H9 (cell line): ENCODE results near the gene MST1R. TPM values are rescaled to one million over a fixed set of nuclear protein-coding genes. Genes with fewer than 3 reads are reported as not detected.

Experiments used
- DNase-seq: peaks from one replicate; pipeline ENCODE4 v3.0.0-alpha.2; 2017
- H2AFZ ChIP-seq: one replicate; pipeline ENCODE4 v1.6.1; 2013; ENCODE audit warnings: mild to moderate bottlenecking, low read length, control low read depth, moderate library complexity
- H2AK5ac ChIP-seq: 2 replicates; pipeline ENCODE4 v1.6.1; 2013; ENCODE audit warnings: low read length, control low read depth, mixed read lengths; ENCODE audit not compliant: insufficient read length
- H2BK120ac ChIP-seq: one replicate; pipeline ENCODE4 v1.6.1; 2013; ENCODE audit warnings: low read depth, mild to moderate bottlenecking, low read length, control low read depth, inconsistent platforms; ENCODE audit not compliant: poor library complexity, severe bottlenecking
- H2BK12ac ChIP-seq: 2 replicates; pipeline ENCODE4 v1.6.1; 2013; ENCODE audit warnings: low read length, control low read depth, mixed read lengths, low read depth; ENCODE audit not compliant: insufficient read length
- H2BK15ac ChIP-seq: 2 replicates; pipeline ENCODE4 v1.6.1; 2013; ENCODE audit warnings: low read depth, low read length, control low read depth
- H2BK20ac ChIP-seq: one replicate; pipeline ENCODE4 v1.6.1; 2013; ENCODE audit warnings: low read depth, mild to moderate bottlenecking, low read length, control low read depth, inconsistent platforms; ENCODE audit not compliant: poor library complexity, severe bottlenecking
- H2BK5ac ChIP-seq: 2 replicates; pipeline ENCODE4 v1.6.1; 2013; ENCODE audit warnings: low read length, control low read depth, mixed read lengths; ENCODE audit not compliant: insufficient read length
- H3K14ac ChIP-seq: 2 replicates; pipeline ENCODE4 v1.6.1; 2013; ENCODE audit warnings: low read length, control low read depth; ENCODE audit not compliant: insufficient read depth
- H3K18ac ChIP-seq: 2 replicates; pipeline ENCODE4 v1.6.1; 2013; ENCODE audit warnings: low read depth, mild to moderate bottlenecking, mixed read lengths, low read length, control low read depth; ENCODE audit not compliant: insufficient read length
- H3K23ac ChIP-seq: 2 replicates; pipeline ENCODE4 v1.6.1; 2013; ENCODE audit warnings: low read length, control low read depth, mixed read lengths, low read depth; ENCODE audit not compliant: insufficient read length
- H3K23me2 ChIP-seq: 2 replicates; pipeline ENCODE4 v1.6.1; 2013; ENCODE audit warnings: low read depth, mild to moderate bottlenecking, mixed read lengths, low read length, control low read depth; ENCODE audit not compliant: insufficient read length, poor library complexity, severe bottlenecking
- H3K27ac ChIP-seq: 2 replicates; pipeline ENCODE4 v1.5.1; 2013; ENCODE audit warnings: low read length, control low read depth, mixed read lengths, low read depth; ENCODE audit not compliant: insufficient read length
- H3K27me3 ChIP-seq: 2 replicates; pipeline ENCODE4 v1.6.1; 2013; ENCODE audit warnings: low read length, control low read depth, inconsistent platforms; ENCODE audit not compliant: insufficient read depth
- H3K4ac ChIP-seq: 2 replicates; pipeline ENCODE4 v1.6.1; 2013; ENCODE audit warnings: low read depth, mild to moderate bottlenecking, control low read depth, inconsistent platforms, low read length, moderate library complexity
- H3K4me1 ChIP-seq: 2 replicates; pipeline ENCODE4 v1.6.1; 2013; ENCODE audit warnings: low read length, control low read depth, inconsistent platforms; ENCODE audit not compliant: insufficient read depth
- H3K4me2 ChIP-seq: 2 replicates; pipeline ENCODE4 v1.6.1; 2013; ENCODE audit warnings: low read length, control low read depth, mixed read lengths; ENCODE audit not compliant: insufficient read length, insufficient read depth
- H3K56ac ChIP-seq: 2 replicates; pipeline ENCODE4 v1.6.1; 2013; ENCODE audit warnings: low read depth, mild to moderate bottlenecking, mixed read lengths, low read length, control low read depth; ENCODE audit not compliant: insufficient read length
- H3K79me1 ChIP-seq: 2 replicates; pipeline ENCODE4 v1.6.1; 2013; ENCODE audit warnings: low read depth, mild to moderate bottlenecking, moderate library complexity, low read length, control low read depth, inconsistent platforms; ENCODE audit not compliant: insufficient read depth, poor library complexity, severe bottlenecking
- H3K79me2 ChIP-seq: 2 replicates; pipeline ENCODE4 v1.6.1; 2013; ENCODE audit warnings: low read length, control low read depth, inconsistent platforms; ENCODE audit not compliant: insufficient read depth
- H3K9ac ChIP-seq: 2 replicates; pipeline ENCODE4 v1.6.1; 2013; ENCODE audit warnings: low read length, control low read depth, mixed read lengths; ENCODE audit not compliant: insufficient read length; ENCODE audit errors: extremely low read depth
- H3K9me3 ChIP-seq: one replicate; pipeline ENCODE4 v1.6.1; 2013; ENCODE audit warnings: low read depth, low read length, inconsistent platforms; ENCODE audit not compliant: control insufficient read depth
- H3T11ph ChIP-seq: one replicate; pipeline ENCODE4 v1.6.1; 2013; ENCODE audit warnings: mild to moderate bottlenecking, low read length, control low read depth, inconsistent platforms
- H4K20me1 ChIP-seq: one replicate; pipeline ENCODE4 v1.6.1; 2013; ENCODE audit not compliant: control insufficient read depth, insufficient read length, insufficient read depth
- H4K5ac ChIP-seq: 2 replicates; pipeline ENCODE4 v1.6.1; 2013; ENCODE audit warnings: low read depth, mild to moderate bottlenecking, mixed read lengths, low read length, control low read depth; ENCODE audit not compliant: insufficient read length
- H4K8ac ChIP-seq: replicated peaks from 2 replicates; pipeline ENCODE4 v1.6.1; 2013; ENCODE audit warnings: low read length, control low read depth, mixed read lengths, low read depth; ENCODE audit not compliant: insufficient read length
- H4K91ac ChIP-seq: 2 replicates; pipeline ENCODE4 v1.6.1; 2013; ENCODE audit warnings: low read depth, mild to moderate bottlenecking, moderate library complexity, mixed read lengths, low read length, control low read depth; ENCODE audit not compliant: insufficient read length
- H3K27ac Mint-ChIP-seq, 3 experiments: 2 replicates in 2 of 3; 3 replicates in 1 of 3; pipeline ENCODE4 v1.8.0; 2020 to 2021; ENCODE audit warnings: mixed read lengths in 3 of 3, mild to moderate bottlenecking in 1 of 3, moderate library complexity in 1 of 3
- H3K27me3 Mint-ChIP-seq: 2 replicates; pipeline ENCODE4 v1.8.0; 2021; ENCODE audit warnings: low read depth, mild to moderate bottlenecking, moderate library complexity, mixed read lengths
- H3K36me3 Mint-ChIP-seq, 3 experiments: 2 replicates in 2 of 3; 3 replicates in 1 of 3; pipeline ENCODE4 v1.8.0; 2020 to 2021; ENCODE audit warnings: low read depth in 3 of 3, mixed read lengths in 3 of 3; ENCODE audit not compliant: insufficient read depth in 1 of 3
- H3K4me1 Mint-ChIP-seq, 2 experiments: 2 replicates each; pipeline ENCODE4 v1.8.0; 2020; ENCODE audit warnings: mixed read lengths in 2 of 2
- H3K4me3 Mint-ChIP-seq, 2 experiments: 2 replicates in 1 of 2; 3 replicates in 1 of 2; pipeline ENCODE4 v1.8.0; 2020 to 2021; ENCODE audit warnings: mild to moderate bottlenecking in 2 of 2, mixed read lengths in 2 of 2, moderate library complexity in 1 of 2
- H3K9me3 Mint-ChIP-seq, 2 experiments: 2 replicates in 1 of 2; 3 replicates in 1 of 2; pipeline ENCODE4 v1.8.0; 2020; ENCODE audit warnings: mild to moderate bottlenecking in 2 of 2, mixed read lengths in 2 of 2, moderate library complexity in 1 of 2
- CTCF ChIP-seq: fragments of 200-600 bp; sonication (generic); conservative IDR thresholded peaks from 3 replicates; pipeline ENCODE4 v1.8.0; 2021; ENCODE audit warnings: antibody characterized with exemption, mild to moderate bottlenecking
- WGBS: extraction: QIAGEN DNeasy Blood & Tissue Kit; methylation state at CpG from one replicate; pipeline ENCODE4 v1.1.7; 2013; ENCODE audit warnings: missing lambda C conversion rate, low lambda C conversion rate, mixed read lengths; ENCODE audit not compliant: insufficient read length; ENCODE audit errors: extremely low coverage; 5-methylcytosine and 5-hydroxymethylcytosine counted together
- total RNA-seq: library from RNA; stranded (reverse); gene quantifications from 2 replicates; pipeline ENCODE4 v1.2.1, GENCODE V29; 2021

Gene MST1R
- total RNA-seq, 1 experiment from 2014 or later: 4.9 TPM

- Histone ChIP-seq H2BK120ac (no peak overlapping the region), H2BK12ac (no peak overlapping the region), H2BK5ac (no peak overlapping the region), H3K79me1 (no peaks in the 10 kb centered on the region), H4K20me1 (no peaks in the 10 kb centered on the region), H2AFZ (no peak overlapping the region), H3K27me3 (no peaks in the 10 kb centered on the region), H2BK20ac (no peak overlapping the region), H3K4me2 (no peak overlapping the region), H3K9me3 (no peaks in the 10 kb centered on the region), H3K4me1 (no peaks in the 10 kb centered on the region), H2AK5ac (no peak overlapping the region), H3K23me2 (no peaks in the 10 kb centered on the region), H4K91ac (no peak overlapping the region), H2BK15ac (no peak overlapping the region), H3K27ac (no peak overlapping the region), H3T11ph (no peak overlapping the region), H3K18ac (no peak overlapping the region), H3K79me2 (no peaks in the 10 kb centered on the region), H3K9ac (no peak overlapping the region), H4K5ac (no peak overlapping the region), H3K23ac (no peak overlapping the region), H3K56ac (no peak overlapping the region), H3K14ac (no peak overlapping the region), H4K8ac (no peak overlapping the region), H3K4ac (no peak overlapping the region)
- H3K27ac Mint-ChIP-seq: no peak overlapping the region
- DNase-seq: no peak
- H3K9me3 Mint-ChIP-seq: no peaks in the 10 kb centered on the region
- peaks cover 0 to 9% (median 4%) of the 10 kb centered on the region in 3 experiments; a peak in 4 of 7 replicates for H3K36me3 Mint-ChIP-seq
- no CpG with 5 or more reads among the region's 2 CpGs for WGBS
- TF ChIP-seq CTCF: no peak
- no peaks in the 10 kb centered on the region for H3K27me3 Mint-ChIP-seq
- H3K4me3 Mint-ChIP-seq: no peak overlapping the region
- H3K4me1 Mint-ChIP-seq: peaks cover 15 to 24% of the 10 kb centered on the region in 2 experiments
Measured at GRCh38 chr3:49914906-49915305, 11.2 kb upstream of the MST1R start.
